ENCODE results near the gene ERP44. TPM values are rescaled to one million over a fixed set of nuclear protein-coding genes. Genes with fewer than 3 reads are reported as not detected.

ERP44 gene
- total RNA-seq, 1 donor from 2014 or later = 27.0 TPM

GRCh38 chr9:100058699-100059579, 39.9 kb downstream of the ERP44 start:
- H3K27ac Mint-ChIP-seq (ENCODE audit: unreplicated experiment) = no peak overlapping the region
- Histone ChIP-seq H3K27me3 (ENCODE audit: insufficient read depth, low read length) (no peaks in the 10 kb centered on the region), H4K20me1 (ENCODE audit: insufficient read depth, low read length) (peaks cover 8% of the 10 kb centered on the region), H3K79me2 (ENCODE audit: insufficient read depth, low read length) (peaks cover 3% of the 10 kb centered on the region), H3K4me2 (ENCODE audit: low read length) (no peak overlapping the region), H3K9me3 (ENCODE audit: insufficient read depth, low read depth, low read length) (no peaks in the 10 kb centered on the region), H3K4me1 (ENCODE audit: insufficient read depth, low read length) (no peaks in the 10 kb centered on the region), H3K4me3 (ENCODE audit: insufficient read depth, low read depth, low read length) (no peak overlapping the region), H2AFZ (ENCODE audit: low read depth, low read length) (no peak overlapping the region), H3K27ac (ENCODE audit: low read depth, low read length) (no peak overlapping the region), H3K36me3 (ENCODE audit: insufficient read depth, low read length) (no peaks in the 10 kb centered on the region), H3K9ac (ENCODE audit: low read length) (no peak overlapping the region)
- H3K4me1 Mint-ChIP-seq (ENCODE audit: low read depth, unreplicated experiment) = peaks cover 3% of the 10 kb centered on the region
- FAIRE-seq (no peak), DNase-seq (ENCODE audit: low read depth) (no peak)
- no peaks in the 10 kb centered on the region for H3K27me3 Mint-ChIP-seq (ENCODE audit: low read depth, unreplicated experiment)
- peaks cover 2% of the 10 kb centered on the region for H3K36me3 Mint-ChIP-seq (ENCODE audit: low read depth, unreplicated experiment)
- no peak overlapping the region for H3K4me3 Mint-ChIP-seq (ENCODE audit: unreplicated experiment)
- no peaks in the 10 kb centered on the region for H3K9me3 Mint-ChIP-seq (ENCODE audit: unreplicated experiment)
- TF ChIP-seq CTCF (IDR thresholded peaks at IDR 0.05; ENCODE audit: insufficient read depth, low read depth, low read length) (no peak), EZH2 (IDR thresholded peaks at IDR 0.05; ENCODE audit: insufficient read depth, low read length) (no peak)

- Mint-ChIP-seq H3K4me3 (ENCODE audit: unreplicated experiment) (no peak overlapping the region), H3K4me1 (ENCODE audit: low read depth, unreplicated experiment) (no peaks in the 10 kb centered on the region), H3K36me3 (ENCODE audit: low read depth, unreplicated experiment) (peaks cover 2% of the 10 kb centered on the region), H3K27me3 (ENCODE audit: low read depth, unreplicated experiment) (no peaks in the 10 kb centered on the region), H3K27ac (ENCODE audit: unreplicated experiment) (no peak overlapping the region), H3K9me3 (ENCODE audit: unreplicated experiment) (no peaks in the 10 kb centered on the region)
- H3K27ac ChIP-seq (ENCODE audit: low read depth, low read length) = no peak overlapping the region
- TF ChIP-seq CTCF (IDR thresholded peaks at IDR 0.05; ENCODE audit: insufficient read depth, low read depth, low read length) (no peak), EZH2 (IDR thresholded peaks at IDR 0.05; ENCODE audit: insufficient read depth, low read length) (no peak)
- no peak overlapping the region for H3K4me2 ChIP-seq (ENCODE audit: low read length)
- FAIRE-seq (no peak), DNase-seq (ENCODE audit: low read depth) (no peak)
- H2AFZ ChIP-seq (ENCODE audit: low read depth, low read length) = no peak overlapping the region
- H3K9me3 ChIP-seq (ENCODE audit: insufficient read depth, low read depth, low read length) = no peaks in the 10 kb centered on the region
- no peaks in the 10 kb centered on the region for H3K36me3 ChIP-seq (ENCODE audit: insufficient read depth, low read length)
- H3K4me3 ChIP-seq (ENCODE audit: insufficient read depth, low read depth, low read length) = no peak overlapping the region
- H3K27me3 ChIP-seq (ENCODE audit: insufficient read depth, low read length) = no peaks in the 10 kb centered on the region
- peaks cover 4% of the 10 kb centered on the region for H4K20me1 ChIP-seq (ENCODE audit: insufficient read depth, low read length)
- H3K9ac ChIP-seq (ENCODE audit: low read length) = no peak overlapping the region
- H3K79me2 ChIP-seq (ENCODE audit: insufficient read depth, low read length) = no peaks in the 10 kb centered on the region
- H3K4me1 ChIP-seq (ENCODE audit: insufficient read depth, low read length) = no peaks in the 10 kb centered on the region
Observed at GRCh38 chr9:100057624-100058023, 41.2 kb downstream of the ERP44 start.

- no peaks in the 10 kb centered on the region for H3K27me3 Mint-ChIP-seq (ENCODE audit: low read depth, unreplicated experiment)
- H3K27ac Mint-ChIP-seq (ENCODE audit: unreplicated experiment) = no peak overlapping the region
- Histone ChIP-seq H3K4me2 (ENCODE audit: low read length) (no peak overlapping the region), H3K4me1 (ENCODE audit: insufficient read depth, low read length) (no peaks in the 10 kb centered on the region), H3K79me2 (ENCODE audit: insufficient read depth, low read length) (no peaks in the 10 kb centered on the region), H4K20me1 (ENCODE audit: insufficient read depth, low read length) (no peaks in the 10 kb centered on the region), H2AFZ (ENCODE audit: low read depth, low read length) (no peak overlapping the region), H3K27me3 (ENCODE audit: insufficient read depth, low read length) (no peaks in the 10 kb centered on the region), H3K4me3 (ENCODE audit: insufficient read depth, low read depth, low read length) (no peak overlapping the region), H3K36me3 (ENCODE audit: insufficient read depth, low read length) (no peaks in the 10 kb centered on the region), H3K27ac (ENCODE audit: low read depth, low read length) (no peak overlapping the region), H3K9me3 (ENCODE audit: insufficient read depth, low read depth, low read length) (no peaks in the 10 kb centered on the region), H3K9ac (ENCODE audit: low read length) (no peak overlapping the region)
- TF ChIP-seq CTCF (IDR thresholded peaks at IDR 0.05; ENCODE audit: insufficient read depth, low read depth, low read length) = no peak
- TF ChIP-seq EZH2 (IDR thresholded peaks at IDR 0.05; ENCODE audit: insufficient read depth, low read length) = no peak
- H3K9me3 Mint-ChIP-seq (ENCODE audit: unreplicated experiment) = no peaks in the 10 kb centered on the region
- H3K4me3 Mint-ChIP-seq (ENCODE audit: unreplicated experiment) = no peak overlapping the region
- no peak for FAIRE-seq
- no peak for DNase-seq (ENCODE audit: low read depth)
- peaks cover 2% of the 10 kb centered on the region for H3K36me3 Mint-ChIP-seq (ENCODE audit: low read depth, unreplicated experiment)
- H3K4me1 Mint-ChIP-seq (ENCODE audit: low read depth, unreplicated experiment) = no peaks in the 10 kb centered on the region
Observed at GRCh38 chr9:100056561-100056960, 42.2 kb downstream of the ERP44 start.

Measured in astrocyte (in vitro differentiated cells and primary cell).